ENCODE results near the gene DIS3L.

GRCh38 chr15:66310786-66311185, 17.4 kb downstream of the DIS3L start:
- TF ChIP-seq POLR2A (IDR thresholded peaks at IDR 0.05; ENCODE audit: low read depth, low read length) (no peak), POLR2AphosphoS5 (IDR thresholded peaks at IDR 0.05; ENCODE audit: insufficient read depth, low read depth, low read length) (no peak), CTCF (IDR thresholded peaks at IDR 0.05; ENCODE audit: extremely low read depth in 1 of 2, insufficient read depth in 1 of 2, low read depth in 1 of 2, low read length in 2 of 2) (no peak), JUN (IDR thresholded peaks at IDR 0.05; ENCODE audit: borderline replicate concordance, insufficient read depth, insufficient read length, low read depth) (no peak), EZH2 (IDR thresholded peaks at IDR 0.05; ENCODE audit: borderline replicate concordance, low read depth, low read length, severe bottlenecking) (no peak), MAX (IDR thresholded peaks at IDR 0.05; ENCODE audit: insufficient read depth, insufficient read length) (no peak), FOS (IDR thresholded peaks at IDR 0.05; ENCODE audit: borderline replicate concordance, insufficient read depth, low read length) (no peak)
